Transverse colon (tissue), 3 donors: ENCODE data around the gene ALDH4A1.

ENCODE experiments used
- CTCF ChIP-seq, 5 experiments: fragments of 200-600 bp in 3 of 5; fragments of 450-650 bp in 2 of 5; sonication (generic) in 3 of 5; IDR thresholded peaks; 1 replicate in 2 of 5; 2 replicates in 3 of 5; pipeline ENCODE4 v1.5.1; 2016 to 2017; ENCODE audit warnings: antibody characterized with exemption in 5 of 5, inconsistent platforms in 3 of 5, mild to moderate bottlenecking in 2 of 5, moderate library complexity in 1 of 5
- EP300 ChIP-seq: sonication (generic); formaldehyde crosslinking; IDR thresholded peaks from one replicate; pipeline ENCODE4 v1.6.1; 2017; ENCODE audit warnings: antibody characterized with exemption, low read depth

DNA sequence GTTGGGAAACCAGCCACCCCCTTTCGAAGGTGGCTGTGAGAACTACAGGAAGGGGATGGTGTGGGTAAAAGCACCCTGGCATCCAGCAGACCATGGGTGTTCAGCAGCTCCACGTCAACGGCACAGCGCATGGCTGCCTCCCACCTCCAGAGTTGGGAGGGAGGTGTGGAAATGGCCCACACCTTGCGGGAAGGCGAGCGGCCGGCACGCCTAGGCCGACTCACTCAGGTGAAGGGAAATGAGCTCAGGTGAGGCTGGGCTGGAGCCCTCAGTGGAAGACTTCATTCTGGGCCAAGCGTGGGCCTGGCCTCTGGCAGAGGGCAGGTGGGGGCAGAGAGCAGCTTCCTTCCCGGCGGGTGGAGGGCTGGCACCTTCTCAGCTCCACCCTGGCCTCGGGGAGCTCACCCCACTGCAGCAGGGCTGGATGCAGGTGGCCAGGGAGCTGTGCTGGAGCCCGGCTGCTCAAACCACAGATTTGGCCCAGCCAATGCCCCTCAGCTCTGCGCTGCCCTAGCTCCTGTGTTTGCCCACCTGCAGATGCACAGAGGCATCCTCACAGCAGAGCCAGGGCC, 24.8 kb upstream of the ALDH4A1 start:
- no peak for TF ChIP-seq CTCF (IDR thresholded peaks at IDR 0.05)
- no peak for TF ChIP-seq EP300
